H54 (cell line): Measurements from ENCODE around the gene PRX.
"Not testable (repeated sequence)": the region's sequence is repeated elsewhere in the genome, so short reads cannot be mapped to it uniquely, and the experiment has no call there.

Experiments
- DNase-seq: peaks from one replicate; pipeline ENCODE4 v3.0.0; 2011; ENCODE audit warnings: low spot score, mixed read lengths; ENCODE audit not compliant: insufficient read length
- FAIRE-seq: peaks from 3 replicates; lab custom pipeline; 2011; peaks lifted over from hg19 to GRCh38; lab: Jason Lieb, UNC
- POLR2A ChIP-seq: IDR thresholded peaks from 2 replicates; pipeline ENCODE4 v1.6.1; 2011; ENCODE audit warnings: low read depth, mild to moderate bottlenecking, low read length

Gene PRX

DNA sequence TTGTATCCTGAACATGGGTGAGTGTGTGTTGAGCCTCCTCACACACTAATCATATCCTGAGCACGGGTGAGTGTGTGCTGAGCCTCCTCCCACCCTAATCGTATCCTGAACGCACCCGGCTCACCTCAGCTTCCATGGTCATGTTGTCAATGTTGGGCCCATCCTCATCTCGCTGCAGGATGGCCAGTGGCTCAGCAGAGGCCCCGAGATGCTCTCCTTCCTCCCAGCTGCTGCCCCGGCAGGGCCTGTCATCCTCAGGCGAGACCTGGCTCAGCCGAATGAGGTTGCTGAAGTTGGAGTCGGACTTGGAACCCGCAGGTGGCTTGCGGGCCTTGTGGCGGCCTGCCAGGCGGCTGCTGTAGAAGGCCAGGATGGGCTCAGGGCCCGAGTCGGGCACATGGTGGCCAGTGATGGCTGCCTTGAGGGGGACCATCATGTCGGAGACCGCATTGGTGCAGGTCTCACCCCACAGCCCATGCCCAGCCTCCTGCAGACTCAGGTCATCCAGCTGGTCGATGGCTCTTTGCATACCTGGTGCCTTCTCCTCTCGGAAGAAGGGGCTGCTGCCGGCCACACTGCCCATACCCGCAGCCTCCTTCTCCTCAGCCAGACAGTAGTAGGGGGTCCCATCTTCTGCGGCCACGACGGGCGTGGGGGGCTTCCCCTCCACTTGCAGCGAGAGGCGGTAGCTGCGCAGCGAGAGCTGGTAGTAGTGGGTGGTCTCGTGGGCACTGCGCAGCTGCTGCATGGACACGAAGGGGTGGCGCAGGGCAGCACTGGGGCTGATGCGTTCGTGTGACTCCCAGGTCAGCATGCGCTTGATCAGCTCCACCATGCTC is 32.8 kb downstream of the PRX start:
- no peak for FAIRE-seq
- DNase-seq = no peak
- TF ChIP-seq POLR2A = no peak

- TF ChIP-seq POLR2A = no peak
- DNase-seq (no peak), FAIRE-seq (no peak)
These were observed 33.6 kb downstream of the PRX start for GRCh38 chr19:40379446-40380198.

GRCh38 chr19:40378509-40378908 is 34.7 kb downstream of the PRX start:
- no peak for FAIRE-seq
- no peak for DNase-seq
- no peak for TF ChIP-seq POLR2A

- TF ChIP-seq POLR2A = no peak
- FAIRE-seq (no peak), DNase-seq (no peak)
These were observed 35.2 kb downstream of the PRX start for GRCh38 chr19:40377876-40378385.

GRCh38 chr19:40376286-40376862 is 36.8 kb downstream of the PRX start:
- no peak for TF ChIP-seq POLR2A
- no peak for FAIRE-seq
- DNase-seq = no peak

DNA sequence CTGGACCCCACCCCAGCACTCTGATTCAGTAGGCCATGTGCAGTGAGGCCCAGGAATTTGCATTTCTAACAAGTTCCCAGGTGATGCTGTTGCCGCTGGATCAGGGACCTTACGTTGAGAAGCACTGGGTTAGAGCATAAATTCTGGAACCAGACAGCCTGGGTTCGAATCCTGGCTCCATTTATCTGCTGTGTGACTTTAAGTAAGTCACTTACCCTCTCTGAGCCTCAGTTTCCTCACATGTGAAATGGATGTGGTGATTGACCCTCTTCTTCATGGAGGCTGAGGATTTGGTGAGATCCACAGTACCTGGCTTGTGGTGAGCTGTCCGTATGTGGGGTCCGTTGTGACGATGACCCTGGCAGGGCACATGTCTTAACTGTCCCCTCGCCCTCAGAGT is 39.1 kb downstream of the PRX start:
- no peak for TF ChIP-seq POLR2A
- DNase-seq (no peak), FAIRE-seq (no peak)

DNA sequence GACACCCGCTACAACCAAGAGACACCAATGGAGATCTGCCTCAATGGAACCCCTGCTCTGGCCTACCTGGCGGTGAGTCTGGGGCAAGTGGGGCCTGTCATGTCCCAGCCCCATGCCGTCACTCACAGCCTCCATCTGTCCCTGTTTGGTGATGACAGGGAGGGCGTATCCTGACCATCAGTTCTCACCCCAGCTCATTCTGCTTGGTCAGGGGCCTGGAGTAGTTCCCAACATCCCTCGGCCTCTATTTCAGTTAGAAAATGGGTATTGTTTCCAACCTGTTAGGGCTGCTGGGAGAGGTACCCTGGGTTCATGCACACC is 41.4 kb downstream of the PRX start:
- TF ChIP-seq POLR2A = no peak
- FAIRE-seq = no peak
- DNase-seq = no peak

DNA sequence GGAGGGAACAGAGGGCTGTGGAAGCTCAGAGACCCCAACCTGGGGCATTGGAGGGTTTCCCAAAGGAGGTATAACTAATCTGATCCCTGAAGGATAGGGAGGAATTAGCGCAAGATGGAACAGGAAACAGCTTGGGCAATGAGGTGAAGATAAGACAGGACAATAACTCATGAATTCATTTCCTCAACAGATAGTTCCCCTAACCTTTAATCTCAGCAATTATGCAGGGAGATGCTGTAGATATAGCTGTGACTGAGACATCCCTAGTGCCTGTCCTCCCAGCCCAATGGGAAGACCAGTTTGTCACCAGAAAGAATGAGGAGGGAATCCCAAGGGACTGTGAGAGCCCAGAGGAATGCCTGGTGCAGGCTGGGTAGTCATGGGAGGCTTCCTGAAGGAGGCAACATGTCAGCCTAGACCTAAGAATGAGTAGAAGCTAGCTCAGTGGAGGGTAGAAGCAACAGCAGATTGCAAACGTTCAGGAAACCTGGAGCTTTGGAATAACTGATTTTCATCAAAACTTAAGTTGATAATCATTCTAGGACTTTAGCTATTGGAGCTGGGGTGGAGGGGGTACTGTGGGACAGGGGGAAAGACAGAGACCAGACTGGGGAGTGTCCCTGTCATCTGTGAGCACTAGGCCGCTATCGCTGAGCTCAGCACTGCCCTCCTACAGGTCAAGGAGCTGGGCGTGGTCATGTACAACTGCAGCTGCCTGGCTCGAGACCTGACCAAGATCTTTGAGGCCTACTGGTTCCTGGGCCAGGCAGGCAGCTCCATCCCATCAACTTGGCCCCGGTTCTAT is 42.0 kb downstream of the PRX start:
- FAIRE-seq (no peak), DNase-seq (no peak)
- TF ChIP-seq POLR2A = no peak

- FAIRE-seq, DNase-seq: not testable (repeated sequence)
These were observed 42.9 kb downstream of the PRX start for GRCh38 chr19:40370253-40370652.

DNA sequence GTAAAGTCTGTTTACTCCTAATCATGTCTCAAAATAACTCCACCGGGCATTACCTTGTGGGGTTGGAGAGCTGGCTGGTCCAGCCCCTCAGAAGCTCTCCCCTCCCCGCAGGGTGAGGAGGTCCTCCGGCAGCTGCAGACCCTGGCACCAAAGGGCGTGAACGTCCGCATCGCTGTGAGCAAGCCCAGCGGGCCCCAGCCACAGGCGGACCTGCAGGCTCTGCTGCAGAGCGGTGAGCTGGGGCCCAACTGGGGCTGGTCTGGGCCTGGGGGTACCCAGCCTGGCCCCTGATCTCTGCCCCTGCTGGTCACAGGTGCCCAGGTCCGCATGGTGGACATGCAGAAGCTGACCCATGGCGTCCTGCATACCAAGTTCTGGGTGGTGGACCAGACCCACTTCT is 43.4 kb downstream of the PRX start:
- TF ChIP-seq POLR2A = no peak
- FAIRE-seq (no peak), DNase-seq (no peak)

- TF ChIP-seq POLR2A = no peak
- DNase-seq = no peak
These were observed 45.4 kb downstream of the PRX start for GRCh38 chr19:40367577-40368434.

DNA sequence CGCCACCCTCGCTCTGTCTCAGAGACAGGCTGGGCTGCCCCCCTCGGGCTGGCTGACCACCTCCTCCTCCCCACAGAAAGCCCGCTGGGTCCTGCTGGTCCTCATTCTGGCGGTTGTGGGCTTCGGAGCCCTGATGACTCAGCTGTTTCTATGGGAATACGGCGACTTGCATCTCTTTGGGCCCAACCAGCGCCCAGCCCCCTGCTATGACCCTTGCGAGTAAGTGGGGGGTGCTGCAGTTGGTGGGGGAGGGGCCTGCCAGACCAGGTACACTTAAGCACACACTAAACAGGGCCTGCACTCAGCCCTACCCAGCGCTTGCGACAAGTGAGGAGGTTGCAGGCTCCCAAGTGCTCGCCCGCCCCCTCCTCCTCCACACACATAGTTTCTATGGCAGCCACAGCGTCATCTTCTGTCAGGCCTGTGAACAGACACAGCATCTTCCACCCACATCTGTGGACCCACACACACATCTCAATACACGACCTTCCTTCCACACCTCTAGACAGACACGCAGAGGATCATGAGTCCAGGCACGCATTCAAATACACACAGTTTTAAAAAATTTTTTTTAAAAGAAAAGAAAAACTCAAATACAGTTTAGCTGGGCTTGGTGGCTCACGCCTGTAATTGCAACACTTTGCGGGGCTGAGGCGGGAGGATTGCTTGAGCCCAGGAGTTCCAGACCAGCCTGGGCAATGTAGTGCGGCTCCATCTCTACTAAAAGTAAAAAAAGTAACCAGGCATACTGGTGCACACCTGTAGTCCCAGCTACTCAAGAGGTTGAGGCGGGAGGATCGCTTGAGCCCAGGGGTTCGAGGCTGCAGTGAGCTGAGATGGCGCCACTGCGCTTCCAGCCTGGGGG is 46.2 kb downstream of the PRX start:
- FAIRE-seq = no peak
- no peak for TF ChIP-seq POLR2A
- DNase-seq = no peak

More at GRCh38 chr19:40367577-40368434, 45.4 kb downstream of the PRX start:
- no peak for FAIRE-seq
